Adrenal gland (tissue), 5 donors: ENCODE measurements around the gene NIPSNAP3A.

Experiments used
- CTCF ChIP-seq, 6 experiments: fragments of 450-650 bp in 4 of 6; fragments of 200-600 bp in 2 of 6; sonication (generic) in 1 of 6; IDR thresholded peaks; 1 replicate in 5 of 6; 2 replicates in 1 of 6; pipeline versions ENCODE4 v1.5.1 to v1.8.0; 2016 to 2021; ENCODE audit warnings: antibody characterized with exemption in 6 of 6, mild to moderate bottlenecking in 2 of 6, moderate library complexity in 1 of 6
- POLR2A ChIP-seq, 2 donors: fragments of 450-650 bp; IDR thresholded peaks; one replicate each; pipeline ENCODE4 v1.6.1; 2017; ENCODE audit warnings: antibody characterized with exemption in 2 of 2, mild to moderate bottlenecking in 2 of 2, moderate library complexity in 1 of 2
- donor health status: DM: no; HTN: no; CAD: no.

- TF ChIP-seq POLR2A (IDR thresholded peaks at IDR 0.05) (no peak), CTCF (IDR thresholded peaks at IDR 0.05) (no peak)
Observed at GRCh38 chr9:104787306-104788015, 40.0 kb downstream of the NIPSNAP3A start.
